ENCODE data around the gene QRICH2. TPM values are rescaled to one million over a fixed set of nuclear protein-coding genes. Genes with fewer than 3 reads are reported as not detected.

The QRICH2 gene
- total RNA-seq, 2 experiments from 2014 or later: 3.6 to 3.7 TPM

DNA sequence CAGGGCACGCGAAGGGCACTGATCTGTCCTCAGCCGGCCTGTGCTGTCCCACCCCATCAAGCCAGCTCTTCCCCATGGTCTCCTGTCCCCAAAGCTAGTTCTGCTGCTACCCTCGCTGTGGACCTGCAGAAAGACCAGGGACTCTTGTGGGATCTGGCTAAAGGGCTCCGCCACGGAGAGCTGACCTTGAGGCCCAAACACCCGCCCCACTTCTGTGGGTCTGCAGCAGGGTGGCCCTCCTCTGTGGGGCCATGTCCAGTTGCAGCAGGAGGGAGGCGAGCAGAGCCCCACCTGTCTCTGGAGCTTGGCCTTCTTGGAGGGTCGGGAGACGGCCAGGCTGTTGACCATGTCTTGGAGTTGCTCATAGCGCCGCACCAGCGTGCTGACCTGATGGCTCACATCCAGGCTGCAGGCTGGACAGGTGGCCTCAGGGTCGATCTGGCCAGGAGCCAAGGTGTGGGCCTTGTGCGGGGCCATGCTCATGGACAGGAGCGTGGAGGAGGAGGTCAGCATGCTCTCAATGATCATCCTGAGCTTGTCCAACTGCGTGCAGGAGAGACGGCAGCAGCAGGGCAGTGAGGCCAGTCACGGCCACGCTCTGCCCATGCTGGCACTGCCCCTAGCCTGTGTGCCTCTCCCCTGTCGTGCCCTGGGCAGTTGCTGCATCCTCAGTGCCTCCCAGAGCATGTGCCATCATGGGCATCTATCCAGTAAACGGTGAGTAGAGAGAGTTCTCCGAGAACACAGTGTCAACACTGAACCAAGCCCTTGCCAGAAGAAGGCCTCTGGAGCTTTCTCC, 26.3 kb downstream of the QRICH2 start:
- no peaks in the 10 kb centered on the region for H3K27me3 Mint-ChIP-seq
- no peaks in the 10 kb centered on the region for H3K9me3 Mint-ChIP-seq
- ChIA-PET POLR2A (interaction anchor here (0.6 kb wide), 1 partner anchor 17 kb away, joined by 3 read pairs; no protein-coding TSS in a partner anchor), CTCF (interaction anchor here (1.1 to 7.4 kb wide), 5 partner anchors 148 to 302 kb away, joined by 3 to 160 read pairs (median 11); partner anchors contain the start of gene EXOC7)
- no peak overlapping the region for H3K4me3 Mint-ChIP-seq
- DNase-seq: no peak
- H3K4me1 Mint-ChIP-seq: peaks cover 13% of the 10 kb centered on the region
- H3K36me3 Mint-ChIP-seq (ENCODE audit: low read depth): no peaks in the 10 kb centered on the region
- H3K27ac Mint-ChIP-seq: peak overlapping the region; percentile 50

DNA sequence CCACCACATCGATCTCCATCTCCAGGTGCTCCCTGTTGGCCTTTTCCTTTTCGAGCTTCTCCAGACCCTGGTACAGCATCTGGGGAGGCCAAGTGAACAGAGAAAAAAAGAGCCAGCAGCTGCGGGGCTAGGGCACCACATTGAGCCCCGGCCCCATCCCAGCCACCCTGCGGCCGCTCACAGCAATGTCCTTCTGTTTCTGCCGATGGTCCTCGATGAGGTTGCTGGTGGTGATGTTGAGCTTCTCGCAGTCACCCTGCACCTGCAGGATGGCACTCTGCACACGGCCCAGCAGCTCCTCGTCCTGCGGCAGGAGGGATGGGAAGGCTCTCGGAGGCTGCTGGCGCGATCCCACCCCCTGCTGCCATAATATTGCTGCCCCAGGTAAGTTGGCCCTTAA, 27.4 kb downstream of the QRICH2 start:
- peaks cover 17% of the 10 kb centered on the region for H3K4me1 Mint-ChIP-seq
- H3K27ac Mint-ChIP-seq: peak overlapping the region; percentile 46
- CTCF ChIA-PET: interaction anchor here (1.0 to 7.4 kb wide), 19 partner anchors 8 to 296 kb away, joined by 3 to 160 read pairs (median 9); partner anchors contain the start of gene EXOC7

DNA sequence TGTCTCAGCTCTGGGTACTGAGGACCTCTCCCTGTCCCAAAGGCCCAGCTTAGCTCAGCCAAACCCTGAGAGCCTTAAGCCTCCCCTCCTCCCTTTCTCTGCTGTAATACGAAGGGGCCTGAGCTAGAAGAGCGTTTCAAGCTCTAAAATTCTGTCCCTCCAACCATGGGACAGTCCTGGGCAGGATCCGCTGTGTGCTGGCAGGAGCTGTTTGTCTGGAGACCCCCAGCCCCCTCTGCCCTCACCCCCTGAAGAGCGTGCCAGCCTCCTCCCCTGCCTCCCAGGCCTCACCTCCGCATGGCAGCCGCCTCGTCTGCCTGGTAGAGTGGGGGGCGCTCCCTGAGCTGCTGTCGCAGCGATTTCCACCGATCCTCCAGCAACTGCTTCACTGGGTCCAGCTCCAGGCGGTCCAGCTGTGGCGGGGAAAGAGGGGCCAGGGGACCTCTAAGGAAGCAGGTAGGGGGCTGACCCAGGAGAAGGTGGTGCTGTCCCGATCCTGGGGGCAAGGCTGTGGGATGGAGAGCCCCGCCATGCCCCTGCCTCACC, 28.3 kb downstream of the QRICH2 start:
- DNase-seq: no peak
- Mint-ChIP-seq H3K27me3 (no peaks in the 10 kb centered on the region), H3K36me3 (ENCODE audit: low read depth) (no peaks in the 10 kb centered on the region), H3K9me3 (no peaks in the 10 kb centered on the region), H3K4me1 (peaks cover 23% of the 10 kb centered on the region), H3K4me3 (no peak overlapping the region), H3K27ac (peak overlapping the region; percentile 22)
- ChIA-PET POLR2A (interaction anchor here (0.5 kb wide), 1 partner anchor 219 kb away, joined by 4 read pairs; no protein-coding TSS in a partner anchor), CTCF (interaction anchor here (0.6 to 7.4 kb wide), 52 partner anchors 9 to 1767 kb away, joined by 3 to 160 read pairs (median 5); partner anchors contain the start of genes EXOC7, PRPSAP1, SRP68 and ZACN)

More for the DNA sequence above, 27.4 kb downstream of the QRICH2 start:
- POLR2A ChIA-PET: no interaction called here
- no peaks in the 10 kb centered on the region for H3K27me3 Mint-ChIP-seq
- no peaks in the 10 kb centered on the region for H3K36me3 Mint-ChIP-seq (ENCODE audit: low read depth)
- H3K9me3 Mint-ChIP-seq: no peaks in the 10 kb centered on the region
- no peak for DNase-seq
- no peak overlapping the region for H3K4me3 Mint-ChIP-seq

- Mint-ChIP-seq H3K9me3 (no peaks in the 10 kb centered on the region), H3K27ac (no peak overlapping the region), H3K36me3 (ENCODE audit: low read depth) (no peaks in the 10 kb centered on the region), H3K27me3 (no peaks in the 10 kb centered on the region), H3K4me3 (no peak overlapping the region), H3K4me1 (peaks cover 28% of the 10 kb centered on the region)
- DNase-seq: peak; percentile 87
- POLR2A ChIA-PET: interaction anchor here (0.5 kb wide), 1 partner anchor 220 kb away, joined by 4 read pairs; no protein-coding TSS in a partner anchor
- CTCF ChIA-PET: interaction anchor here (0.6 to 7.4 kb wide), 53 partner anchors 9 to 1768 kb away, joined by 3 to 160 read pairs (median 5); partner anchors contain the start of genes EXOC7, PRPSAP1, SRP68 and ZACN
Observed at GRCh38 chr17:76278952-76279741, 28.9 kb downstream of the QRICH2 start.

DNA sequence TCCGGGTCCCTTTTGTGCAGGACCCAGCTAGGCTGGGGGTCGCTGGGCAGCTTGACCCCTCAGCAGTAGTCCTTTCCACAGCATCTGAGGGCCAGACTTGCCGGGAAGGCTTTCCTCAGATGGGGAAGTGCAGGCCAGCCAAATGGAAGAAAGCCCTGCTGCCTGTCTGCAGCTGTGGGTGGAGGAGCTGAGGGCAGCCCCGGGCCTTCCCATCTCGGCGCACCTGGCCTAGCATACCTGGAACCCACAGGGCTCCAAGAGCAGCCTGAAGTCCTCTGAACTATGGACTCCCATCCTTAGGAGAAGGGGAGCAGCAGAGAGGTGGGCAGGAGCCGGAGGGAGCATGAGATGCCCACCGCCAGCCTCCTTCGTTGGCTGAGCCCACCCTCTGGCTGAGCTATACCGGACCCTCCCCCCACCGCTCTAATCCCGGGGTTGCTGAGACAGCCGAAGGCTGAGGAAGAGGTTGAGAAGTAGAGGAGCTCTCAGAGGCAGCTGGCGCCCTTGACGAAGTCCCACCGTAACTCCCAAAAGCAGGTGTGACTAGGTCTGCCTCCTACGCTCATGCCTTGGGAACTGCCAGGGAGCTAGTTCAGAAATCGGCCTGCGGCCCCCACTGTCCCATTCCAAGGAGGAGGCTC, 29.7 kb downstream of the QRICH2 start:
- Mint-ChIP-seq H3K27me3 (no peaks in the 10 kb centered on the region), H3K36me3 (ENCODE audit: low read depth) (no peaks in the 10 kb centered on the region), H3K4me3 (no peak overlapping the region), H3K4me1 (peaks cover 36% of the 10 kb centered on the region), H3K27ac (peak overlapping the region; percentile 46), H3K9me3 (no peaks in the 10 kb centered on the region)
- ChIA-PET POLR2A (no interaction called here), CTCF (interaction anchor here (0.6 to 7.4 kb wide), 14 partner anchors 8 to 670 kb away, joined by 3 to 160 read pairs (median 8); partner anchors contain the start of genes EXOC7 and SRP68)
- DNase-seq: no peak

GRCh38 chr17:76277300-76278267, 30.5 kb downstream of the QRICH2 start:
- Mint-ChIP-seq H3K4me3 (no peak overlapping the region), H3K4me1 (peaks cover 44% of the 10 kb centered on the region), H3K9me3 (no peaks in the 10 kb centered on the region), H3K27ac (peak overlapping the region; percentile 76), H3K27me3 (no peaks in the 10 kb centered on the region), H3K36me3 (ENCODE audit: low read depth) (no peaks in the 10 kb centered on the region)
- ChIA-PET POLR2A (no interaction called here), CTCF (interaction anchor here (0.6 to 7.4 kb wide), 7 partner anchors 8 to 669 kb away, joined by 3 to 160 read pairs (median 4); no protein-coding TSS in a partner anchor)
- no peak for DNase-seq

GRCh38 chr17:76276461-76277299, 31.4 kb downstream of the QRICH2 start:
- H3K9me3 Mint-ChIP-seq: no peaks in the 10 kb centered on the region
- ChIA-PET CTCF (interaction anchor here (1.0 to 5.3 kb wide), 3 partner anchors 95 to 155 kb away, joined by 4 to 34 read pairs (median 5); no protein-coding TSS in a partner anchor), POLR2A (no interaction called here)
- H3K36me3 Mint-ChIP-seq (ENCODE audit: low read depth): peaks cover under 1% of the 10 kb centered on the region
- H3K4me1 Mint-ChIP-seq: peaks cover 51% of the 10 kb centered on the region
- H3K27me3 Mint-ChIP-seq: no peaks in the 10 kb centered on the region
- no peak for DNase-seq
- H3K4me3 Mint-ChIP-seq: no peak overlapping the region
- H3K27ac Mint-ChIP-seq: peak overlapping the region; percentile 80

GRCh38 chr17:76276069-76276431, 32.0 kb downstream of the QRICH2 start:
- H3K4me1 Mint-ChIP-seq: peaks cover 56% of the 10 kb centered on the region
- no peak for DNase-seq
- peaks cover 7% of the 10 kb centered on the region for H3K36me3 Mint-ChIP-seq (ENCODE audit: low read depth)
- H3K27ac Mint-ChIP-seq: peak overlapping the region; percentile 80
- CTCF ChIA-PET: interaction anchor here (1.0 to 5.3 kb wide), 3 partner anchors 94 to 155 kb away, joined by 4 to 34 read pairs (median 5); no protein-coding TSS in a partner anchor
- H3K27me3 Mint-ChIP-seq: no peaks in the 10 kb centered on the region
- no peak overlapping the region for H3K4me3 Mint-ChIP-seq
- POLR2A ChIA-PET: no interaction called here
- H3K9me3 Mint-ChIP-seq: no peaks in the 10 kb centered on the region

DNA sequence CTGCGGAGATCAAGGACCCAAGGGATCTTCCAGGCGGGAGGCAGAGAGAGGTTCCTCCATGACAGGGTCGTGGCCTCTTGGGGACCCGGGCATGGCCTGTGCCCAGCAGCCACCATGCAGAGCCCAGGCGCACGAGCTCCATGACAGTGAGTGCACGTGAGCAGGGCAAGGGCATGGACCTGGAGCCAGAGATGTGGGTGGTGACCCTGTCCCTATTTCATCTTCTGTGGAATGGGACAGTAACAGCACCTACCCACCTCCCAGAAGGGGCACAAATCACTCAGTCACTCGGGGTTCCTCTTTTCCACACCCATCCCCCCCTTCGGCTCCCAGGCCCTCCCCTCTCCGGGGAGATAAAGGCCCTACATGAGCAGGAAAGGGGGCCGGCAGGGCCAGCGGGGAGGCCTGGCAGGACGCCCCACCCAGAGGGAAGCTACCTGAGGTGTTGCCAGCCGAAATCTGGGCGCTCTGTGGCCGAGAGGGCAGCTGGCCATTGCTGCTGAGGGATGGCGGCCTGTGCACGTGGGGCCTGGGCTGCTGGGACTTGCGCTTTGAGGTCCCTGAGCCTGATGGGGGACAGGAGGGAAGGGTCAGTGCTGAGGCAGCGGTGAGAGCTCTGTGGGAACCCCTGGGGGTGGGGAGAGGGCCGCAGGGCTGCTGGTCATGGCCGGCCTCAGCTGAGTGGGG, 32.6 kb downstream of the QRICH2 start:
- H3K36me3 Mint-ChIP-seq (ENCODE audit: low read depth): peaks cover 12% of the 10 kb centered on the region
- H3K27ac Mint-ChIP-seq: peak overlapping the region; percentile 92
- no peak overlapping the region for H3K4me3 Mint-ChIP-seq
- H3K4me1 Mint-ChIP-seq: peaks cover 61% of the 10 kb centered on the region
- H3K9me3 Mint-ChIP-seq: no peaks in the 10 kb centered on the region
- no peak for DNase-seq
- ChIA-PET CTCF (interaction anchor here (1.0 to 5.3 kb wide), 9 partner anchors 10 to 154 kb away, joined by 3 to 34 read pairs (median 4); partner anchors contain the start of gene UBALD2), POLR2A (no interaction called here)
- no peaks in the 10 kb centered on the region for H3K27me3 Mint-ChIP-seq
